HepG2 (cell line): ENCODE results near the gene MSI2.

Source experiments
- EP300 ChIP-seq, 3 experiments: sonication (generic) in 1 of 3; formaldehyde crosslinking in 1 of 3; IDR thresholded peaks; 2 replicates each; pipeline versions ENCODE4 v1.5.1 to v1.6.1; 2011 to 2020; ENCODE audit warnings: low read depth in 2 of 3, low read length in 2 of 3, borderline replicate concordance in 1 of 3, improper control_type of control experiment in 1 of 3, mild to moderate bottlenecking in 1 of 3, missing genetic modification reagents in 1 of 3, moderate library complexity in 1 of 3
- GATAD2A ChIP-seq: IDR thresholded peaks from 2 replicates; pipeline ENCODE4 v1.6.1; 2016
- HNF4G ChIP-seq, 2 experiments: sonication (generic) in 1 of 2; formaldehyde crosslinking in 1 of 2; IDR thresholded peaks; 2 replicates each; pipeline versions ENCODE4 v1.4.0 to v1.6.1; 2011 to 2020; ENCODE audit warnings: borderline replicate concordance in 2 of 2, low read depth in 2 of 2, mild to moderate bottlenecking in 2 of 2, low read length in 1 of 2, missing genetic modification reagents in 1 of 2, moderate library complexity in 1 of 2
- KLF13 ChIP-seq: sonication (generic); formaldehyde crosslinking; IDR thresholded peaks from 2 replicates; pipeline ENCODE4 v1.4.0; 2020; ENCODE audit warnings: mild to moderate bottlenecking, missing genetic modification reagents
- MYNN ChIP-seq: sonication (generic); formaldehyde crosslinking; IDR thresholded peaks from 2 replicates; pipeline ENCODE4 v1.4.0; 2020; ENCODE audit warnings: mild to moderate bottlenecking, low read depth, missing genetic modification reagents
- ZNF274 ChIP-seq: sonication (generic); formaldehyde crosslinking; IDR thresholded peaks from 2 replicates; pipeline ENCODE4 v1.5.1; 2020; ENCODE audit warnings: mild to moderate bottlenecking, missing genetic modification reagents

GRCh38 chr17:57318913-57319312 is 62.6 kb downstream of the MSI2 start:
- TF ChIP-seq GATAD2A (CRISPR knock-in tag) (no peak), KLF13 (CRISPR knock-in tag) (no peak), HNF4G (IDR thresholded peaks at IDR 0.05; ENCODE audit: borderline replicate concordance, low read depth, low read length) (no peak), HNF4G (CRISPR knock-in tag; IDR thresholded peaks at IDR 0.05; ENCODE audit: borderline replicate concordance, low read depth) (no peak), EP300 (IDR thresholded peaks at IDR 0.05; ENCODE audit: low read depth in 2 of 2, low read length in 2 of 2) (no peak), EP300 (CRISPR knock-in tag; IDR thresholded peaks at IDR 0.05; ENCODE audit: borderline replicate concordance) (no peak), ZNF274 (no peak), MYNN (no peak)
